Endothelial cell of umbilical vein (primary cell): Measurements from ENCODE around the gene FAM221B.

ENCODE experiments used
- EZH2 ChIP-seq: IDR thresholded peaks from 2 replicates; pipeline ENCODE4 v1.6.1; 2012; ENCODE audit warnings: borderline replicate concordance, low read depth, mild to moderate bottlenecking, moderate library complexity, low read length, inconsistent platforms; ENCODE audit not compliant: severe bottlenecking
- POLR2A ChIP-seq: IDR thresholded peaks from 2 replicates; pipeline ENCODE4 v1.6.1; 2012; ENCODE audit warnings: low read depth, mild to moderate bottlenecking, control low read depth, low read length
- TF ChIP-seq, protein P1 (sequence below), 2 donors: IDR thresholded peaks; 1 replicate in 1 of 2; 2 replicates in 1 of 2; pipeline ENCODE4 v1.5.1; 2011; ENCODE audit warnings: low read length in 2 of 2, mild to moderate bottlenecking in 2 of 2, moderate library complexity in 2 of 2, control low read depth in 1 of 2, inconsistent platforms in 1 of 2, low read depth in 1 of 2; ENCODE audit not compliant: insufficient read depth in 1 of 2; ENCODE audit errors: extremely low read depth in 1 of 2

DNA sequence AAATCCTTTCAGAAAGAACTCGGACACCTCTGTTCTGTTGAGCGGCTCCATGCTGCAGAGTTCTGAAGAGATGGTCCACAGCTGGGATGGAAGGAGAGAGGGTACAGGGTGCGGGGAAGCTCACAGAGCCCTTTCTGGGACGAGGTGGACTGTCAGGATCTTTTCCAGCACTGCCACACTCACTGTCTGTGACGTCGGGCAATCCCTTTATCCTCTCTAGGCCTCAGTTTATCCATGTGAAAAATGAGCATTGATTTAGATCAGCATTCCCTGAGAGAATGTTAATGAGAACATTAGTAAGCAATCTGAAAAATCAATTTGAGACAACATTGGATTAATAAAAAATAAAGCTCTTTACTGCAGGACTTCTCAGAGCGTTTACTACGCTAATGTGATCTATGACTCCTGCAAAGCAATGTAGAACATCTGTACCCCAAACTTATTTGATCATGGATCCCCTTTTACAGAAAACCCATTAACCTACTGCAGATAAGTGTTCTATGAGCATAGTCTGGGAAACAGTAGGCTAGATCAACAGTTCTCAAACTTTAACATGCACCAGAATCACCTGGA lies 41.9 kb upstream of the FAM221B start, which contains the start of gene OR13J1:
- no peak for TF ChIP-seq EZH2
- no peak for TF ChIP-seq POLR2A
- TF ChIP-seq, protein P1, sequence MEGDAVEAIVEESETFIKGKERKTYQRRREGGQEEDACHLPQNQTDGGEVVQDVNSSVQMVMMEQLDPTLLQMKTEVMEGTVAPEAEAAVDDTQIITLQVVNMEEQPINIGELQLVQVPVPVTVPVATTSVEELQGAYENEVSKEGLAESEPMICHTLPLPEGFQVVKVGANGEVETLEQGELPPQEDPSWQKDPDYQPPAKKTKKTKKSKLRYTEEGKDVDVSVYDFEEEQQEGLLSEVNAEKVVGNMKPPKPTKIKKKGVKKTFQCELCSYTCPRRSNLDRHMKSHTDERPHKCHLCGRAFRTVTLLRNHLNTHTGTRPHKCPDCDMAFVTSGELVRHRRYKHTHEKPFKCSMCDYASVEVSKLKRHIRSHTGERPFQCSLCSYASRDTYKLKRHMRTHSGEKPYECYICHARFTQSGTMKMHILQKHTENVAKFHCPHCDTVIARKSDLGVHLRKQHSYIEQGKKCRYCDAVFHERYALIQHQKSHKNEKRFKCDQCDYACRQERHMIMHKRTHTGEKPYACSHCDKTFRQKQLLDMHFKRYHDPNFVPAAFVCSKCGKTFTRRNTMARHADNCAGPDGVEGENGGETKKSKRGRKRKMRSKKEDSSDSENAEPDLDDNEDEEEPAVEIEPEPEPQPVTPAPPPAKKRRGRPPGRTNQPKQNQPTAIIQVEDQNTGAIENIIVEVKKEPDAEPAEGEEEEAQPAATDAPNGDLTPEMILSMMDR (IDR thresholded peaks at IDR 0.05; ENCODE audit: extremely low read depth in 1 of 2, insufficient read depth in 1 of 2, low read depth in 1 of 2, low read length in 2 of 2) = no peak
